ENCODE results near the gene PALM. TPM values are rescaled to one million over a fixed set of nuclear protein-coding genes. Genes with fewer than 3 reads are reported as not detected.
"Not testable (repeated sequence)": the region's sequence is repeated elsewhere in the genome, so short reads cannot be mapped to it uniquely, and the experiment has no call there.

The PALM gene
- total and polyA plus RNA-seq, 7 experiments from 2014 or later: 1.0 TPM; not detected in 6

GRCh38 chr19:745138-745537, 36.4 kb downstream of the PALM start:
- H3K9me3 ChIP-seq (ENCODE audit: control insufficient read depth in 2 of 3, low read length in 3 of 3): peaks cover 0 to 12% (median 0%) of the 10 kb centered on the region in 3 experiments
- ATAC-seq; H3K27me3 Mint-ChIP-seq; H3K27ac Mint-ChIP-seq; POLR2A ChIA-PET; DNase-seq; H3K36me3 ChIP-seq (ENCODE audit: control insufficient read depth in 2 of 3, insufficient read depth in 3 of 3, low read length in 3 of 3); H3K4me3 ChIP-seq (ENCODE audit: low read length); H3K4me1 Mint-ChIP-seq; H3K27me3 ChIP-seq (ENCODE audit: control insufficient read depth in 2 of 2, insufficient read depth in 2 of 2, low read length in 2 of 2); H3K4me3 Mint-ChIP-seq; CTCF ChIA-PET; H3K27ac ChIP-seq (ENCODE audit: low read depth, low read length); H3K4me1 ChIP-seq (ENCODE audit: control insufficient read depth in 2 of 2, insufficient read depth in 2 of 2, low read length in 2 of 2); intact Hi-C loops (cut with micrococcal nuclease); H3K36me3 Mint-ChIP-seq: not testable (repeated sequence)
- peaks cover 0 to 12% (median 3%) of the 10 kb centered on the region in 11 donors for H3K9me3 Mint-ChIP-seq

- H3K36me3 ChIP-seq (ENCODE audit: control insufficient read depth in 2 of 3, insufficient read depth in 3 of 3, low read length in 3 of 3): no peaks in the 10 kb centered on the region
- CTCF ChIA-PET: no interaction called here
- Mint-ChIP-seq H3K27ac (no peak overlapping the region), H3K4me1 (no peaks in the 10 kb centered on the region), H3K36me3 (no peaks in the 10 kb centered on the region), H3K9me3 (peaks cover 0 to 12% (median 3%) of the 10 kb centered on the region in 11 donors), H3K27me3 (no peaks in the 10 kb centered on the region), H3K4me3 (no peak overlapping the region)
- no peaks in the 10 kb centered on the region for H3K27me3 ChIP-seq (ENCODE audit: control insufficient read depth in 2 of 2, insufficient read depth in 2 of 2, low read length in 2 of 2)
- ATAC-seq (no peak), DNase-seq (no peak)
- H3K9me3 ChIP-seq (ENCODE audit: control insufficient read depth in 2 of 3, low read length in 3 of 3): peaks cover 0 to 12% (median 0%) of the 10 kb centered on the region in 3 experiments
- H3K27ac ChIP-seq (ENCODE audit: low read depth, low read length): no peak overlapping the region
- intact Hi-C loops (cut with micrococcal nuclease): no loop called here
- H3K4me1 ChIP-seq (ENCODE audit: control insufficient read depth in 2 of 2, insufficient read depth in 2 of 2, low read length in 2 of 2): no peaks in the 10 kb centered on the region
- H3K4me3 ChIP-seq (ENCODE audit: low read length): no peak overlapping the region
- POLR2A ChIA-PET: no interaction called here
Measured at GRCh38 chr19:746208-746819, 37.6 kb downstream of the PALM start.

GRCh38 chr19:746956-747355, 38.2 kb downstream of the PALM start:
- Mint-ChIP-seq H3K4me1 (no peaks in the 10 kb centered on the region), H3K9me3 (peaks cover 0 to 12% (median 3%) of the 10 kb centered on the region in 11 donors), H3K4me3 (no peak overlapping the region), H3K27me3 (no peaks in the 10 kb centered on the region), H3K27ac (no peak overlapping the region), H3K36me3 (no peaks in the 10 kb centered on the region)
- DNase-seq (no peak), ATAC-seq (no peak)
- Histone ChIP-seq H3K4me3 (ENCODE audit: low read length) (no peak overlapping the region), H3K36me3 (ENCODE audit: control insufficient read depth in 2 of 3, insufficient read depth in 3 of 3, low read length in 3 of 3) (no peaks in the 10 kb centered on the region), H3K27me3 (ENCODE audit: control insufficient read depth in 2 of 2, insufficient read depth in 2 of 2, low read length in 2 of 2) (no peaks in the 10 kb centered on the region), H3K27ac (ENCODE audit: low read depth, low read length) (no peak overlapping the region), H3K4me1 (ENCODE audit: control insufficient read depth in 2 of 2, insufficient read depth in 2 of 2, low read length in 2 of 2) (no peaks in the 10 kb centered on the region), H3K9me3 (ENCODE audit: control insufficient read depth in 2 of 3, low read length in 3 of 3) (peaks cover 0 to 12% (median 0%) of the 10 kb centered on the region in 3 experiments)
- intact Hi-C loops (cut with micrococcal nuclease): no loop called here
- ChIA-PET POLR2A (no interaction called here), CTCF (no interaction called here)

GRCh38 chr19:747432-748273, 38.9 kb downstream of the PALM start:
- no peaks in the 10 kb centered on the region for H3K27me3 ChIP-seq (ENCODE audit: control insufficient read depth in 2 of 2, insufficient read depth in 2 of 2, low read length in 2 of 2)
- DNase-seq (no peak), ATAC-seq (no peak)
- H3K36me3 Mint-ChIP-seq: no peaks in the 10 kb centered on the region
- no peak overlapping the region for H3K4me3 ChIP-seq (ENCODE audit: low read length)
- H3K4me1 Mint-ChIP-seq: no peaks in the 10 kb centered on the region
- no peak overlapping the region for H3K27ac Mint-ChIP-seq
- H3K4me3 Mint-ChIP-seq: no peak overlapping the region
- ChIA-PET CTCF (interaction anchor here (0.5 kb wide), 1 partner anchor 187 kb away, joined by 3 read pairs; no protein-coding TSS in a partner anchor), POLR2A (no interaction called here)
- peaks cover 0 to 3% (median 0%) of the 10 kb centered on the region in 5 donors for H3K27me3 Mint-ChIP-seq
- H3K27ac ChIP-seq (ENCODE audit: low read depth, low read length): no peak overlapping the region
- no peaks in the 10 kb centered on the region for H3K36me3 ChIP-seq (ENCODE audit: control insufficient read depth in 2 of 3, insufficient read depth in 3 of 3, low read length in 3 of 3)
- intact Hi-C loops (cut with micrococcal nuclease): no loop called here
- H3K4me1 ChIP-seq (ENCODE audit: control insufficient read depth in 2 of 2, insufficient read depth in 2 of 2, low read length in 2 of 2): no peaks in the 10 kb centered on the region
- peaks cover 0 to 12% (median 3%) of the 10 kb centered on the region in 11 donors for H3K9me3 Mint-ChIP-seq
- peaks cover 0 to 12% (median 0%) of the 10 kb centered on the region in 3 experiments for H3K9me3 ChIP-seq (ENCODE audit: control insufficient read depth in 2 of 3, low read length in 3 of 3)

DNA sequence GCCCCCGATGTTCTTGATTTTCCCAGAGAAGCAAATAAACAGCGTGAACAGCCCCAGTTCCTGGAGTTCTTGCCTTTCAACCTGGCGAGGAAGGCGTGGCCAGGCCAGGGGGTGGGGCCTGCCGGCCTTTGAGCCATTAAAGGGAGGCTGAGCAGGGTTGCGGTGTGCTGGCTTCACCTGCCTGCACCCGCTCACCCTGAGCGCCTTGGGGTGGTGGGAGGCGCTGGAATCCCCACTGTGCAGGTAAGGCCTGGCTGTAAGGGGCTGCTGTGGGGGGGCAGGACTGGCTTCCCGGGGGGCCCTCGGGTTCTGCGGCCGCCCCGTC, 39.5 kb downstream of the PALM start:
- Mint-ChIP-seq H3K4me1 (no peaks in the 10 kb centered on the region), H3K36me3 (no peaks in the 10 kb centered on the region), H3K27me3 (peaks cover 0 to 3% (median 0%) of the 10 kb centered on the region in 5 donors), H3K27ac (no peak overlapping the region), H3K9me3 (peaks cover 0 to 12% (median 3%) of the 10 kb centered on the region in 11 donors), H3K4me3 (no peak overlapping the region)
- ChIA-PET POLR2A (no interaction called here), CTCF (no interaction called here)
- ATAC-seq (no peak), DNase-seq (no peak)
- H3K4me3 ChIP-seq (ENCODE audit: low read length): no peak overlapping the region
- no peaks in the 10 kb centered on the region for H3K36me3 ChIP-seq (ENCODE audit: control insufficient read depth in 2 of 3, insufficient read depth in 3 of 3, low read length in 3 of 3)
- intact Hi-C loops (cut with micrococcal nuclease): no loop called here
- no peaks in the 10 kb centered on the region for H3K4me1 ChIP-seq (ENCODE audit: control insufficient read depth in 2 of 2, insufficient read depth in 2 of 2, low read length in 2 of 2)
- no peak overlapping the region for H3K27ac ChIP-seq (ENCODE audit: low read depth, low read length)
- peaks cover 0 to 12% (median 0%) of the 10 kb centered on the region in 3 experiments for H3K9me3 ChIP-seq (ENCODE audit: control insufficient read depth in 2 of 3, low read length in 3 of 3)
- H3K27me3 ChIP-seq (ENCODE audit: control insufficient read depth in 2 of 2, insufficient read depth in 2 of 2, low read length in 2 of 2): no peaks in the 10 kb centered on the region

DNA sequence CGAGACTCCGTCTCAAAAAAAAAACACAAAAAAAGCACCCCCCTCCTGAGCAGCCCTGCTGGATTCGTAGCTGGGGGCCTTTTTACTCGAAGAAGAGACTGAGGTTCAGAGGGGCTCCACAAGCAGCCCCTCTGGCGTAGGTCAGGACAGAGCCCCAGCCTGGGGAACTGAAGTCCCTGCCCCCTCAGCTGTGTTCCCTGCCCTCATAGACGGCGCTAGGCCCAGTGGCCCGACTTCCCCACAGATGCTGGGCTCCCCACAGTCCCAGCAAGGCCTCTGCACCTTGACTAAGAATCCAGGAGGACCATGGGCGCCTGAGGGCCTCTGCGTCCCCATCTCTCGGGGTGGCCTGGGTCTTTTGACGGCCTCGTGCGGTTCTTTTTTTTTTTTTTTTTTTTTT, 41.1 kb downstream of the PALM start:
- DNase-seq: no peak
- H3K27me3 ChIP-seq (ENCODE audit: control insufficient read depth in 2 of 2, insufficient read depth in 2 of 2, low read length in 2 of 2): no peaks in the 10 kb centered on the region
- H3K4me3 Mint-ChIP-seq: no peak overlapping the region
- H3K4me1 ChIP-seq (ENCODE audit: control insufficient read depth in 2 of 2, insufficient read depth in 2 of 2, low read length in 2 of 2): no peaks in the 10 kb centered on the region
- peaks cover 0 to 7% (median 3%) of the 10 kb centered on the region in 11 donors for H3K9me3 Mint-ChIP-seq
- no peak overlapping the region for H3K4me3 ChIP-seq (ENCODE audit: low read length)
- ChIA-PET POLR2A (no interaction called here), CTCF (no interaction called here)
- H3K4me1 Mint-ChIP-seq: no peaks in the 10 kb centered on the region
- intact Hi-C loops (cut with micrococcal nuclease): no loop called here
- H3K36me3 Mint-ChIP-seq: no peaks in the 10 kb centered on the region
- H3K27ac ChIP-seq (ENCODE audit: low read depth, low read length): no peak overlapping the region
- H3K9me3 ChIP-seq (ENCODE audit: control insufficient read depth in 2 of 3, low read length in 3 of 3): peaks cover 0 to 12% (median 0%) of the 10 kb centered on the region in 3 experiments
- H3K27me3 Mint-ChIP-seq: peaks cover 0 to 3% (median 0%) of the 10 kb centered on the region in 5 donors
- no peak overlapping the region for H3K27ac Mint-ChIP-seq
- no peak for ATAC-seq
- H3K36me3 ChIP-seq (ENCODE audit: control insufficient read depth in 2 of 3, insufficient read depth in 3 of 3, low read length in 3 of 3): no peaks in the 10 kb centered on the region

All from naive thymus-derived CD4-positive, alpha-beta T cell (primary cell).